ENCODE data around the gene LAMA1.

LAMA1 gene

DNA sequence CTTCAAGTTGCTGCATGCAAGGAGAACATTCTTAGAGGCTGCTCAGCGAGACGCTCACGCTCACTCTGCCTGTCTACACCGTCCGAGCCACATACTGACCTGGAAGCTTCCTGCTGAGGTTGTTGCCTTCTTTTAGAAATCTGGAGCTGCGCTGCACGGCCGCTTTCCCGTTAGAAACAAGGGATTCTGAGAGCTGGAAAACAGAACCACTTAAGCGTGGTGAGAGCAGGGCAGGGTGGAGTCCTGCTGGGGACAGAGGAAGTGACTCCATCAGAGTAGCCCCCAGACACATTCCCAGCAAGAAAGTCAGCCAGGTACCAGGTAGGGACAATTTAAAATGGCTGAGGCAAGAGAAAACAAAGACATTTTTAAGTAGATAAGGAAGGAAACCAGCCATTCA is 135.2 kb downstream of the LAMA1 start:
- Mint-ChIP-seq H3K4me1 (ENCODE audit: low read depth in 2 of 2) (no peaks in the 10 kb centered on the region), H3K27me3 (no peaks in the 10 kb centered on the region), H3K36me3 (ENCODE audit: insufficient read depth) (no peaks in the 10 kb centered on the region), H3K27ac (no peak overlapping the region), H3K9me3 (no peaks in the 10 kb centered on the region), H3K4me3 (no peak overlapping the region)
- no peak for DNase-seq
- no peak for ATAC-seq (replicated peaks)

- H3K36me3 Mint-ChIP-seq (ENCODE audit: insufficient read depth), result no peaks in the 10 kb centered on the region
- no peaks in the 10 kb centered on the region for H3K4me1 Mint-ChIP-seq (ENCODE audit: low read depth in 2 of 2)
- no peaks in the 10 kb centered on the region for H3K9me3 Mint-ChIP-seq
- H3K4me3 Mint-ChIP-seq, result no peak overlapping the region
- ATAC-seq (replicated peaks) (no peak), DNase-seq (no peak)
- no peaks in the 10 kb centered on the region for H3K27me3 Mint-ChIP-seq
- H3K27ac Mint-ChIP-seq, result no peak overlapping the region
Measured at GRCh38 chr18:6980363-6980762, 137.2 kb downstream of the LAMA1 start.

DNA sequence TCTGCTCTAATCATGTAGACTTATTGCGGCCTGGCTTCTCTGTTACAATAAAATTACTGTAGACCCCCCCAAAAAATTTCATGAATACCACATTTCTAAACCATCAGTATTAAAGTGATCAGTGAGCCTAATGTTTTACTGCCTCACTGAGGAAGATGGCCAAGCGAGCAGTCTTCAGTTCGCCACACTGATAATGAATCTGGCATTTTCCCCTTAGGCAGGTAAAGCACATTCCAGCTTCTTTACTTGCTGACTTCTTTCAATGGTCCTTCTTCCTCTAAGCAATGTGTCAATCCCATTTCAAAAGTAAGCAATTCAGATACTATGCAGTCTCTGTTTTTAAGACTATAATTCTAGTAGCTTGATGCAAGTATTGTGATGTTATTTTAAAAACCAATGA is 137.6 kb downstream of the LAMA1 start:
- H3K36me3 Mint-ChIP-seq (ENCODE audit: insufficient read depth), result no peaks in the 10 kb centered on the region
- no peak overlapping the region for H3K4me3 Mint-ChIP-seq
- H3K4me1 Mint-ChIP-seq (ENCODE audit: low read depth in 2 of 2), result no peaks in the 10 kb centered on the region
- DNase-seq (no peak), ATAC-seq (replicated peaks) (no peak)
- H3K27me3 Mint-ChIP-seq, result no peaks in the 10 kb centered on the region
- H3K27ac Mint-ChIP-seq, result no peak overlapping the region
- no peaks in the 10 kb centered on the region for H3K9me3 Mint-ChIP-seq

- Mint-ChIP-seq H3K4me1 (ENCODE audit: low read depth in 2 of 2) (no peaks in the 10 kb centered on the region), H3K9me3 (no peaks in the 10 kb centered on the region)
- no peak for DNase-seq
Measured at GRCh38 chr18:6976935-6977334, 140.7 kb downstream of the LAMA1 start.

GRCh38 chr18:6975084-6975483 is 142.5 kb downstream of the LAMA1 start:
- H3K27me3 Mint-ChIP-seq, result no peaks in the 10 kb centered on the region
- ATAC-seq (replicated peaks), result no peak
- H3K4me1 Mint-ChIP-seq (ENCODE audit: low read depth in 2 of 2), result no peaks in the 10 kb centered on the region
- no peak overlapping the region for H3K27ac Mint-ChIP-seq
- no peaks in the 10 kb centered on the region for H3K9me3 Mint-ChIP-seq
- H3K36me3 Mint-ChIP-seq (ENCODE audit: insufficient read depth), result no peaks in the 10 kb centered on the region
- DNase-seq, result no peak
- H3K4me3 Mint-ChIP-seq, result no peak overlapping the region

More at GRCh38 chr18:6976935-6977334, 140.7 kb downstream of the LAMA1 start:
- no peak overlapping the region for H3K4me3 Mint-ChIP-seq
- no peak for ATAC-seq (replicated peaks)
- no peak overlapping the region for H3K27ac Mint-ChIP-seq
- H3K27me3 Mint-ChIP-seq, result no peaks in the 10 kb centered on the region
- no peaks in the 10 kb centered on the region for H3K36me3 Mint-ChIP-seq (ENCODE audit: insufficient read depth)

DNA sequence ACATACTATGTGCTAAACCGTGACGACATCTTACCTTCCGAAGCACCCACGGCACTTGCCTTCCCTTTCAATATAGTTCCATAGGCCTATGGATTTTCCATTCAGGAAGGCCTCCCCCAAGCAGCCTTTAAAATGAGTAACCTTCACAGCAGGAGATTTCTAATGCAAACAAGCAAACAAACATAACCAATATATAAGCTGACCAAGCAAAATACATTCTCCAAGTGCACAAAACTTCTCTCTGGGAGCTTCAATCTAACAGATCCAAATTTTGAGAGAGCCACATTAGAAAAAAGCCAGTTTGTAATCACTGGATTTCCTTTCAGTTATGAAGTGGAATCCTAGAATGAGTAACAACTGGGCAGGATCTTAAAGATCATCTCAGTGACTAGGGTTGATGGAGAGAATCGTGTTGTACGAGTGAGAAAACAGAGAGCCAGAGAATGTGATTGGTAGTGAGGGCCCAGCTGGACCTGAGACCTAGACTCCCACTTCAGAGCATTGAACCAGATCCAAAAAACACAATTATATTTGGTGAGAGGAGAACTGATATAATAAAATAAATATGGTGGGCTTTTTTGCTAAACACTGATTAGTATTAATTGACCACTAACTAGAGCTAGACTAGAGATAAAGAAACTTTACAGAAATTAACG is 145.6 kb downstream of the LAMA1 start:
- no peak overlapping the region for H3K27ac Mint-ChIP-seq
- H3K9me3 Mint-ChIP-seq, result peaks cover 0 to 3% of the 10 kb centered on the region in 2 donors
- ATAC-seq (replicated peaks), result no peak

DNA sequence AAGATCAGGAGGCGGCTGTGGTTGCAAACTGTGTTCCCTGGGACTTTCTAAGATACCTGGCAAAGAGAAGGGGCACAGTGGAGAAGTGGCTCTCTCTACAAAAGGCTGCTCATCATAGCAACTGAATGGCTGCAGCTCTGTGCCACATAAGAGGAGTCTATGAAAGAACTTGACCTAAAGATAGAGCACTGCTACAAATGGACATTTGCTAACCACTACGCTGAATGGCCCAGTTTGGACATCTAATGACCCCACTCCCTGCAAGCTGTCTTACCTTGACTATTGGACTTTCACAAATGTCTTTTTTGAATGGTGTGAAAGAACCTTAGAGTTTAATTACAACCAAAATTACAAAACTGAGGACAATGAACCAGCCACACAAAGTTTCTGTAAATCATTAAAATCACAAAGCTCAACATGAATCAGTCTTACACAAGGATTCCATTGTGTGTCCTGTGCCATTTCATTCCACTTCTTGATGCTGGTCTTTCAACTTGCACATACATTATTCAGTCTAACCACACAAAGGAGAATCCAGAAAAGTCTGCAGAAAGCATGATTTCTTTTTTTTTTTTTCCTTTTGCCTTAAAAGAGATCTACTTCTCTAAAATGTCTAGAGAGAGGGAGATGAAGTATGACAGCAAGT is 154.0 kb downstream of the LAMA1 start:
- ATAC-seq (replicated peaks) (no peak), DNase-seq (no peak)
- no peak overlapping the region for H3K27ac Mint-ChIP-seq
- no peaks in the 10 kb centered on the region for H3K4me1 Mint-ChIP-seq (ENCODE audit: low read depth in 2 of 2)
- no peaks in the 10 kb centered on the region for H3K36me3 Mint-ChIP-seq (ENCODE audit: insufficient read depth)
- H3K9me3 Mint-ChIP-seq, result peaks cover 0 to 7% of the 10 kb centered on the region in 2 donors
- no peak overlapping the region for H3K4me3 Mint-ChIP-seq
- H3K27me3 Mint-ChIP-seq, result no peaks in the 10 kb centered on the region

More for the DNA sequence above, 145.6 kb downstream of the LAMA1 start:
- H3K27me3 Mint-ChIP-seq, result no peaks in the 10 kb centered on the region
- H3K4me1 Mint-ChIP-seq (ENCODE audit: low read depth in 2 of 2), result no peaks in the 10 kb centered on the region
- H3K4me3 Mint-ChIP-seq, result no peak overlapping the region
- H3K36me3 Mint-ChIP-seq (ENCODE audit: insufficient read depth), result no peaks in the 10 kb centered on the region
- no peak for DNase-seq

DNA sequence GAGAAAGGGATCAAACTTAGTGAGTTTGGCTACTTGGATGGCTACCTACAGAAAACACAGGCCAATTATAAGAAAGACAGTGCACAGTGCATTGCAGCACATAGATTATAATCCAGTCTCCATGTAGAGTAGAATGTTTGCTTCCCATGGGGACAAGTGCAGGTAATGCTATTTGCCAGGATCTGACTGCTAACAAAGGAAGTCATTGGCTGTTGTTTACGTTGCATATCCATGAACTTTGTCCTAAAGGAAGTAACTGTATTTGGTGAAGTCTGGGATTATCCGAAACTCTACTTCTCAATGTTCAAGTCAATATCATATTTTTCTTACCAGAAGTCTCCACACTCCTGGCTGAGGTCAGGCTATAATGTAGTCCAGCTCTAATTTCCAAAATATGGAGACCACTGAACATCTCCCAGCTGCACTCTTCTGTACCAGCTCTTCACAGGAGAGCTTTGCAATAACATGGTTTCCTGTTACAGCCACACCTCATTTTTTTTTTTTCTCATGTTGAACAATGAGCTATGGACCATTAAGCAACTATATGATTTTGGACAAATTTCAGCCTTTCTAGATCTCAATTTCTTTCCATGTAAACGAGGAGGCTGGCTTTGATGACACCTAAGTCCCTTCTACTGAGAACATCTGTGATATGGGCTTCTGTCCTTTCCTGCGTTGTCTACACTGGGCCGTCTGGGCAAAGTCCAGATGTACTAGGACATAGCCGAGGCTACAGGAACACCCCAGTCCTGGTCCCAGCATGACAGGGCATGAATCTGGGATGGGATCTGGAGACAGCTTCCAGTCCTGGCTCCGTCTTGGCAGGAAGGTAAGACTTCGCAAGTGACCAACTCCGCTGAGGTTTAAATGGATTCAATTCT is 154.8 kb downstream of the LAMA1 start:
- peaks cover 0 to 7% of the 10 kb centered on the region in 2 donors for H3K9me3 Mint-ChIP-seq
- no peak overlapping the region for H3K4me3 Mint-ChIP-seq
- DNase-seq (no peak), ATAC-seq (replicated peaks) (no peak)
- H3K36me3 Mint-ChIP-seq (ENCODE audit: insufficient read depth), result no peaks in the 10 kb centered on the region
- H3K27ac Mint-ChIP-seq, result no peak overlapping the region
- no peaks in the 10 kb centered on the region for H3K27me3 Mint-ChIP-seq
- no peaks in the 10 kb centered on the region for H3K4me1 Mint-ChIP-seq (ENCODE audit: low read depth in 2 of 2)

DNA sequence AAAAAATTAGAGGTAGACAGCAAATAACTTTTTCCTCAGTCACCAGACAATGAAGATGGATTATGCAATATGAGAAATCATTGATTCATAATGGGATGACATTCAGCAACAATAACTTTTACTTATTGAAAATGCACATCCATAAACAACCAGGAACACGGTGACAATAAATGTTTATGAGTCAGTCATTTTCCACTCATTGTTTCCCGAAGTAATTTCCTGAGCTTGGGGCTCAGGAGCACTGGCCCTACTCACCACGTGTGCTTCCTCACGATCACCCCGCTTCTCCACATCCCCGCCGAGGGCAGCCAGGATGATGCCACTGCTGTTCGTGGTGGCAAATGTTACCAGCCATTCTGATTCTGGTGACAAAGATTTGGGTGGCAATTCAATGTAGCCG is 156.3 kb downstream of the LAMA1 start:
- H3K36me3 Mint-ChIP-seq (ENCODE audit: insufficient read depth), result no peaks in the 10 kb centered on the region
- ATAC-seq (replicated peaks) (no peak), DNase-seq (no peak)
- no peaks in the 10 kb centered on the region for H3K4me1 Mint-ChIP-seq (ENCODE audit: low read depth in 2 of 2)
- H3K4me3 Mint-ChIP-seq, result no peak overlapping the region
- H3K27me3 Mint-ChIP-seq, result no peaks in the 10 kb centered on the region
- no peak overlapping the region for H3K27ac Mint-ChIP-seq
- peaks cover 0 to 11% of the 10 kb centered on the region in 2 donors for H3K9me3 Mint-ChIP-seq

- Mint-ChIP-seq H3K27me3 (no peaks in the 10 kb centered on the region), H3K36me3 (ENCODE audit: insufficient read depth) (no peaks in the 10 kb centered on the region), H3K27ac (no peak overlapping the region), H3K4me3 (no peak overlapping the region), H3K4me1 (ENCODE audit: low read depth in 2 of 2) (no peaks in the 10 kb centered on the region), H3K9me3 (peaks cover 0 to 9% of the 10 kb centered on the region in 2 donors)
- ATAC-seq (replicated peaks) (no peak), DNase-seq (no peak)
Measured at GRCh38 chr18:6960656-6961055, 156.9 kb downstream of the LAMA1 start.

DNA sequence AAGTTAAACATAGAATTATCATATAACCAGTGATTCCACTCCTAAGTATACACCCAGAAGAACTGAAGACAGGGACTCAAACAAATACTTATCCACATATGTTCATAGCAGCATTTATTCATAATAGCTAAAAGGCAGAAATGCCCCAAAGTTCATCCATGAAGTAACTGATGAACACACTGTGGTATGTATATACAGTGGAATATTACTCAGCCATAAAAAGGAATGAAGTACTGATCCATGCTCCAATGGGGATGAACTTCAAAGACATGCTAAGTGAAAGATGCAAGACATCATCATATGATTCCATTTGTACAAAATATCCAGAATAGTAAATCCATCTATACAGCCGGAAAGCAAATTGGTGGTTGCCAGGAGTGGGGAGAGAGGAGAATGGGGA is 157.5 kb downstream of the LAMA1 start:
- no peak for DNase-seq
- no peaks in the 10 kb centered on the region for H3K27me3 Mint-ChIP-seq
- no peak for ATAC-seq (replicated peaks)

DNA sequence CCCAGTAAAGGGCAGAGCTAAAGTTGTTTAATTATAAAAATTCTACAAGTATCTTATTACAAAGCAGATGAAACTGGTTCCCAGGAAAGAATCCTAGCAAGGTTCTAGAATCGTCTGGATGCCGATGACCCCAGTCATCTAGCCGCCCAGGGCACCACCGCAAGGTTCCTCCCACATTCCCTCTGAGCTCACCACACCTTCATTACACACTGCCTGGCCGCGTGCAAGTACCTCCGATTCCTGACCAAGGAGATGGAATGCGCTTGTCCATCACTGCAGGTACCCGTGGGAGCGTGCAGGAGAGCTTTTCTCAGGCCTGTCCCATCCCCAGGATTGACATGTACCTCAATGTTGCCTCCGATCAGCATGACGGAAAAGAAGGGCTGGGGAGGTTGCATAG is 158.5 kb downstream of the LAMA1 start:
- Mint-ChIP-seq H3K4me3 (no peak overlapping the region), H3K36me3 (ENCODE audit: insufficient read depth) (no peaks in the 10 kb centered on the region), H3K4me1 (ENCODE audit: low read depth in 2 of 2) (no peaks in the 10 kb centered on the region), H3K27ac (no peak overlapping the region), H3K9me3 (peaks cover 4 to 9% of the 10 kb centered on the region in 2 donors), H3K27me3 (no peaks in the 10 kb centered on the region)
- DNase-seq, result no peak
- ATAC-seq (replicated peaks), result no peak

More for the DNA sequence above, 157.5 kb downstream of the LAMA1 start:
- Mint-ChIP-seq H3K4me3 (no peak overlapping the region), H3K36me3 (ENCODE audit: insufficient read depth) (no peaks in the 10 kb centered on the region), H3K27ac (no peak overlapping the region), H3K4me1 (ENCODE audit: low read depth in 2 of 2) (no peaks in the 10 kb centered on the region), H3K9me3 (peaks cover 0 to 9% of the 10 kb centered on the region in 2 donors)

DNA sequence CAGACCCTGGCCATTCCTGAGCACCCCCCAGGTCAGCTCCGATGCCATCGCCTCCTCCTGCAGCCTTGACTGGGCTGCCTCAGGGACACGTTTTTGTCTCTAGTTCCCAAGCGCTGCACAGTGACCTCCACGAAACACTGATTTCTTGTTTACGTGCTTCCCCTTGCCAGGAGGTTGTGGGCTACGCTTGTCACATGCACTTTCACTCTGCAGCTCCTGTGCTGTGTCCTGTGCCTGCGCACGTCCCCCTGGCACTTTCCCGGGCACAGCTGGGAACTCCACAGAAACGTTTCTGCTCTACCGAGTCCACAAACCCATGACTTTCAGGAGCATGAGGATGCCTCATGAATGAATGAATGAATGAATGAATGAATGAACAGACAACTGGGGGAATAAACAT is 160.6 kb downstream of the LAMA1 start:
- no peaks in the 10 kb centered on the region for H3K27me3 Mint-ChIP-seq
- no peak overlapping the region for H3K4me3 Mint-ChIP-seq
- DNase-seq, result no peak
- no peak for ATAC-seq (replicated peaks)
- H3K36me3 Mint-ChIP-seq (ENCODE audit: insufficient read depth), result no peaks in the 10 kb centered on the region
- no peak overlapping the region for H3K27ac Mint-ChIP-seq
- H3K4me1 Mint-ChIP-seq (ENCODE audit: low read depth in 2 of 2), result no peaks in the 10 kb centered on the region
- peaks cover 9 to 13% of the 10 kb centered on the region in 2 donors for H3K9me3 Mint-ChIP-seq

- Mint-ChIP-seq H3K36me3 (ENCODE audit: insufficient read depth) (no peaks in the 10 kb centered on the region), H3K9me3 (peaks cover 11 to 18% of the 10 kb centered on the region in 2 donors), H3K27me3 (no peaks in the 10 kb centered on the region), H3K4me3 (no peak overlapping the region), H3K27ac (no peak overlapping the region), H3K4me1 (ENCODE audit: low read depth in 2 of 2) (no peaks in the 10 kb centered on the region)
- ATAC-seq (replicated peaks), result no peak
- no peak for DNase-seq
Measured at GRCh38 chr18:6956495-6956894, 161.1 kb downstream of the LAMA1 start.

All from effector memory CD8-positive, alpha-beta T cell (primary cell).